ENCODE data around the gene PRLH.

The PRLH gene

DNA sequence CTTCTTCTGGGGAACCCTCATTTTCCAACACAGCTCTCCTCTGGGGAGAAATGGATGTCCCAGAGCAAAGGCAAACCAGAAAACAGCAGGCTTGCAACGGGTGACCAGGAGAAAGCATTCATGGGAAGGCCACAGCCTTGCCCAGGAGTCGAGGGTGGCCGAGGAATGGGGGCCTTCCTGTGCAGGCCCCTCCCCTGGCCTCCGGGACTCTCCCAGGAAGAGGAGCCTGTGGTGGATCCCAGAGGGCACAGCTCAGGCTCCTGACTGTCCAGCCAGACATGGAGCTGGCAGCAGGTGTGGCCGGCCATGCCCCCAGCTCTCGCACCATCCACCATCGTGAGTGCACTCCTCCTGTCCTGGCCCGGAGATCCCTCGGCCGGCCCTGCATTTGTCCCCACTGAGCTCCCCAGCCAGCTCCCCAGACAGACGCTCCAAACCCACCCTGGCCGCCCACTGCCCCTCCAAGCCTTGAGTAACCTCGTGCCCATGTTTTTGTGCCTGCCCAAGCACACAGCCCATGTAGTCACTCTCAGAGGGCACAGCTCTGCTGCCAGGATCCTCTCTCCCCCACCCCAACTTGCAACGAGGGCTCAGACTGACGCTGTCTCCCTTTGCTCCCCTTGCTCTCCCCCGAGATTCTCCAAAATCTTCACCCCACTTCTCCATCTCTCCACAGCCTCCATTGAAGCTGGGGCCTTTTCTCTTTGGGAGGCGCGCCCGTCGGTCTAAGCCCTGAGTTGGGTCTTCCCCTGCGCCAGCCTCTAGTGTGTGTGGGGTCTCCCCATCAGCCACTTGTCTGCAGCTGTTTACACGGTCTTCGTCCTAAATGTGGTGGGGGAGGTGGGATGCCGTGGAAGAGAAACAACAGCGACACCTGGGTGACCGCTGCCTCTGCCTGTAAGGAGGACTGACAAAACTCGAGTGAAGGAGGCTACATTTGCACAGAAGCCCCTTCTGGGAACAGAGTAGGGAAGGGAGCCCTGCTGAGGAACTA, 9.8 kb downstream of the PRLH start:
- DNase-seq (ENCODE audit: insufficient read length) (no peak), FAIRE-seq (no peak)
- TF ChIP-seq POLR2A (IDR thresholded peaks at IDR 0.05; ENCODE audit: low read depth, low read length): no peak
- no peak for TF ChIP-seq TAF1 (IDR thresholded peaks at IDR 0.05; ENCODE audit: borderline replicate concordance, low read depth, low read length)
- TF ChIP-seq POLR2AphosphoS5 (IDR thresholded peaks at IDR 0.05; ENCODE audit: low read depth, low read length): no peak

DNA sequence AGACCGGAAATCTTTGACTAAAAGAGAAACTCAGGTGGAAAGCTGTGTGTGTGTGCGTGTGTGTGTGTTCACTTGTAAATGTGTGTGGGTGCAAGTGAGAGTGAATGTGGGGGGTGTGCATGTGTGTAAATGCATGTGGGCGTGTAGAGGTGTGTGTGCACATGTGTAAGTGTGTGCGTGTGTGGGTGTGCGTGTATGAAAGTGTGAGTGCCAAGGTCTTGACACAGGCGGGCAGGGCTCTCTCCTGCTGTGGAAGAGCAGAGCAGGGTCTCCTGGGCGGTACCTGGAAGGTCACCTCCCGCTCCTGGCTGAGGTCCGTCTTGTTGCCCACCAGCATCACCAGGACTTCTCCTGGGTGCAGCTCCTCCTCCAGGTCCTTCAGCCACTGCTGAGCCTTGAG, 10.6 kb downstream of the PRLH start:
- DNase-seq (ENCODE audit: insufficient read length) (no peak), FAIRE-seq (no peak)
- no peak for TF ChIP-seq TAF1 (IDR thresholded peaks at IDR 0.05; ENCODE audit: borderline replicate concordance, low read depth, low read length)
- no peak for TF ChIP-seq POLR2AphosphoS5 (IDR thresholded peaks at IDR 0.05; ENCODE audit: low read depth, low read length)

DNA sequence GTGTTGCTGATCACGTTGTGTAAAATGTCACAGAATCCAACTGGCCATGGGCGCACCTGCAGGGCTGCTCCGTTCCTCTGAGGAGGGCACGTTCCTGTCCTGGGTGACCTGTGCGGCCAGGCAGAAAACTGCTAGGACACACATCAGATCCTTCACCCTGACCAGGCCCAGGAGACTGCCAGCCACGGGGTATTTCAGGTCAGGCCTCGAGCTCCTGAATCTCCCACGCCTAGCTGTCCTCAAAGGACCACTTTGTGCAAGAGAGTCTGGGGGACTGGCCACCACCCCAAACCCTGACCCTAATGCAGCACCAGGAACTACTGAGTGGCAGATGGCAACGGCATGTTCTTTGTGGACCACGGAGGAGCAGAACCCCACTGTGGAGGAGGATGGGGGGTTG, 11.1 kb downstream of the PRLH start:
- TF ChIP-seq TAF1 (IDR thresholded peaks at IDR 0.05; ENCODE audit: borderline replicate concordance, low read depth, low read length): no peak
- no peak for TF ChIP-seq POLR2AphosphoS5 (IDR thresholded peaks at IDR 0.05; ENCODE audit: low read depth, low read length)
- TF ChIP-seq POLR2A (IDR thresholded peaks at IDR 0.05; ENCODE audit: low read depth, low read length): no peak
- DNase-seq (ENCODE audit: insufficient read length): no peak
- FAIRE-seq: no peak

DNA sequence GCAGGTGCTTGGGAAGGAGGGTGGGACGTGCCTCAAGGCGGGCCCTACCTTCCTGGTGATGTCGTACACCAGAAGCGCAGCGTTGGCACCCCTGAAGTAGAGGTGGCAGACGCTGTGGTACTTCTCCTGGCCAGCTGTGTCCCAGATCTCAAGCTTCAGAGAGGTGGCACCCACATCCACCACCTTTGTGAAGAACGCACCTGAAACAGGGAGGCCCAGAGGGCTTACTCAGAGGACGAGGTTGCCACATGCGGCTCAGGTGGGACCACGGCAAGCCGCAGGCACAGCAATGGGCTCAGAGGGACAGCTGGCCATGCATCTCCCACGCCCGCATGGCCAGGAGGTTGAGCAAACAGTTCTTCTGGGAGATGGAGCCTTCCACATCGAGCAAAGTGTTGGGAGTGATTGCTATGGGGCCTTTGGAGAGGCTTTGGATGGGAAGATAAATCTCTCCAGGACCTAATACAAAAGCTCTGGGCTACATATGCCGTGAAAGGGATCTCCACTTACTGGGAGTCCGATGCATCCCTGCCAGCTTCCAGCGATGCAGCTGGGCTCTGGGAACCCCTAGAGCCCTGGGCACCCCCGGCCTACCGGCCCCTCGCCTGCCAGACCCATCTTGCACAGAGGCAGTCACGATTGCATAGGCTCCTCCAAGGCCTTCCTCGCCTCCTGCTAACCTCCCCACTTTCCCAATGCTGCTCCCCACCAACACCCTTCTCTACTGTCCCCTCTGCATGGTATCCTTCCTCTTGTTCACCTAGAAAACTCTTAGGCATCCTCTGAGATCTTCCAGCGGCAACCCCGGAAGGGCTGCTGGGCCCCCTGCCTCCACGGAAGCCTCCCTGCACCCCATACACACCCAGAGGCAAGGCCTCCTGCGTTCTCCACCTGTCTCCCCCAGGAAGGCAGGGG, 11.8 kb downstream of the PRLH start:
- DNase-seq (ENCODE audit: insufficient read length): no peak
- TF ChIP-seq POLR2AphosphoS5 (IDR thresholded peaks at IDR 0.05; ENCODE audit: low read depth, low read length) (no peak), POLR2A (IDR thresholded peaks at IDR 0.05; ENCODE audit: low read depth, low read length) (no peak), TAF1 (IDR thresholded peaks at IDR 0.05; ENCODE audit: borderline replicate concordance, low read depth, low read length) (no peak)
- no peak for FAIRE-seq

DNA sequence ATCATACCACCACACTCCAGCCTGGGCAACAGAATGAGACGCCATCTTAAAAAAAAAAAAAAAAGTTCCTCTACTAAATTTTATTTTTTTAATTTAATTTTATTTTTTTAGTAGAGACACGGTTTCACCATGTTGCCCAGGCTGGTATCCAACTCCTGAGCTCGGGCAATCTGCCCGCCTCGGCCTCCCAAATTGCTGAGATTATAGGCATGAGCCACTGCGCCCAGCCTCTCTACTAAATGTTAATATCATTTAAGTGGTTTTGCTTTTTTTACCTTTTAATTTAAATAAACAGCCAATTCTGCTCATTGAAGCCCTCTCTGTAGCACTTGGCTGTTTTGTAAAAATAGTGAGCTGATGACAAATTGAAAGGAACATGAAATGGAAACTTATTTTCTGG, 15.0 kb downstream of the PRLH start:
- DNase-seq (ENCODE audit: insufficient read length): no peak

DNA sequence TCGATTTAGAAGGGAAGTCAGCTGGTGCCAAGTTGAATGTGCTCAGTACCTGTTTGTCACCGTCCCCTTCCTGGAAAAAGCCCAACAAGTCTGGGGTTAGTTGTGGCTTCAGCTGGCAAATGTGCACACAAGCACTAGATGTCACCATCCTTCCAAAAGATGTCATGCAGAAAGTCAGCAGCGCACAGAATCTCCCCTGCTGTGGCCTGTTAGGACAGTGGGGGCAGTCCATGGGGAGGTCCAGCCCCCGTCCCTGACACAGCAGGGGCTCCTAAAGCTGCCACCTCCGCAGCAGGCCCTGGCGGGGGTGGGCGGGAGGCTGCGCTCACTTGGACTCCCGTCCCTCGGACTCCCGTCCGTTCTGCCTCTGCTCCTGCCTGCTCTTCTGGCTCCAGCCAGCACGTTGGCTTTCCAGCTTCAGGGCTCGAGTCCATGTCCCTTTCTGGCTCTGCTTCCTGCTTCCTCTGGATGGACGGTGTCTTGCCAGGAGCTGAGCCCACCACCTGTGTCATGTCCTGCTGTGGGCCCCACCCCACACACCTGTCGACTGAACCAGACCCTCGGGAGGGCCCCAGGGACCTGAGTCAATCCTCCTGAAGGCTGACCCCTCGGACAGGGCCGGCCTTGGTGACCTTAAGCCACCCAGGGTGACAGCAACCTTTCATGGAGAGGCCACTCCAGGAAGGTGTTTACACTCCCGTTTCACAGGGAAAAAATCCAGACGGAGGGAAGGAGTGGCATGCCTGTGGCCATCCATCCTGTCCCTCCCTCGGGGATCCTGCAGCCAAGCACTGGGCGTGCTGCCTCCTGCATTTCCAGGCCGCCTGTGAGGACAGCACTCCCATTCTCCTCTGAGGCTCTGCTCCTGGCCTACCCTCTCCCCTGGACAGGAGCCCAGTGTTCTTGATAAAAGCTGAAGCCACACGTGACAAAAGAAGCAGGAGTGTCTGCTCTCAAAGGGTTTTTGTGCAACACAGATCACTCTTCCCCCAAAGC, 15.7 kb downstream of the PRLH start:
- TF ChIP-seq POLR2AphosphoS5 (IDR thresholded peaks at IDR 0.05; ENCODE audit: low read depth, low read length) (no peak), POLR2A (IDR thresholded peaks at IDR 0.05; ENCODE audit: low read depth, low read length) (no peak), TAF1 (IDR thresholded peaks at IDR 0.05; ENCODE audit: borderline replicate concordance, low read depth, low read length) (no peak)
- peak; percentile 44 for FAIRE-seq
- no peak for DNase-seq (ENCODE audit: insufficient read length)

More for the DNA sequence above, 15.0 kb downstream of the PRLH start:
- no peak for FAIRE-seq
- no peak for TF ChIP-seq TAF1 (IDR thresholded peaks at IDR 0.05; ENCODE audit: borderline replicate concordance, low read depth, low read length)
- no peak for TF ChIP-seq POLR2A (IDR thresholded peaks at IDR 0.05; ENCODE audit: low read depth, low read length)
- no peak for TF ChIP-seq POLR2AphosphoS5 (IDR thresholded peaks at IDR 0.05; ENCODE audit: low read depth, low read length)

DNA sequence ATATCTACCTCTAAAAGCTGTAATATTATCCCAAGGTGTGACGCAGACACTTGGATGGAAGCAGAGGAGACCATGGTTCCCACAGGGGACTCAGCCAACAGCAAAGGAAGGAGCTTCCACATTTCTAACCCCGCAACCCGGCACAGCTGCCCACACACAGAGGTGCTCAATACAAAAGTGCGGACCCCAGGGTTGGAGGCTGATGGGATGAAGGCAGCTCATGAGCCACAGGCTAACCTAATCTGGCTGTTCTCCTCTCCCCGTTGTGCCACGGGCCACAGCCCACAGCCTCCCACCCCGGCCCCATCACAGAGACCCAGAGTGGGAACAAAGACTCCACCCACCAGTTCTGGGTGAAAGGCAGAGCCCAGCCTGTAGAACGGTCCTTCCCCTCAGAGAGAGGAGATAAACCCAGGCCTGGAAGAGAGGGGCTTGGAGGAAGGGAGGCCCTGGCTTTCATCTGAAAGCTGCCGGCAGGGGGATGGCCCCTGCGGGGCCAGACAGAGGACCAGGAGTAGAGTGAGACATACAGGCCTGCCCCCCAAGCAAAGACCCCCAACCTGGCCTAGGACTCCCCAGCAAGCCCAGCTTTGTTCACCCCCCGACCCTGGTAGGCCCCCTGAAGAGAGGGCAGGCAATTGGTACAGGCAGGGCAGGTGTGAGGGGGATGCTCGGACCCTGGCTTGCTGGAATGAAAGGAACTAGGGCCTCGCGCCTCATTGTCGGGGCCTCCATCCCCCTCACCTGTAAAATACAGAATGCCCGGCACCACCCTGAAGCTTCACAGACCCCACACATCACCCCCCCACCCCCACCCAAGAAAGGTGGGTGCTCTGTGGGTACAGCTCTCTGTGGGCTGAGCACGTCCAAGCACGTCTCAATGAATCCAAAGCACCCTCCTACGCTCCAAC, 17.3 kb downstream of the PRLH start:
- FAIRE-seq (no peak), DNase-seq (ENCODE audit: insufficient read length) (no peak)
- TF ChIP-seq POLR2AphosphoS5 (IDR thresholded peaks at IDR 0.05; ENCODE audit: low read depth, low read length) (no peak), POLR2A (IDR thresholded peaks at IDR 0.05; ENCODE audit: low read depth, low read length) (no peak), TAF1 (IDR thresholded peaks at IDR 0.05; ENCODE audit: borderline replicate concordance, low read depth, low read length) (no peak)

DNA sequence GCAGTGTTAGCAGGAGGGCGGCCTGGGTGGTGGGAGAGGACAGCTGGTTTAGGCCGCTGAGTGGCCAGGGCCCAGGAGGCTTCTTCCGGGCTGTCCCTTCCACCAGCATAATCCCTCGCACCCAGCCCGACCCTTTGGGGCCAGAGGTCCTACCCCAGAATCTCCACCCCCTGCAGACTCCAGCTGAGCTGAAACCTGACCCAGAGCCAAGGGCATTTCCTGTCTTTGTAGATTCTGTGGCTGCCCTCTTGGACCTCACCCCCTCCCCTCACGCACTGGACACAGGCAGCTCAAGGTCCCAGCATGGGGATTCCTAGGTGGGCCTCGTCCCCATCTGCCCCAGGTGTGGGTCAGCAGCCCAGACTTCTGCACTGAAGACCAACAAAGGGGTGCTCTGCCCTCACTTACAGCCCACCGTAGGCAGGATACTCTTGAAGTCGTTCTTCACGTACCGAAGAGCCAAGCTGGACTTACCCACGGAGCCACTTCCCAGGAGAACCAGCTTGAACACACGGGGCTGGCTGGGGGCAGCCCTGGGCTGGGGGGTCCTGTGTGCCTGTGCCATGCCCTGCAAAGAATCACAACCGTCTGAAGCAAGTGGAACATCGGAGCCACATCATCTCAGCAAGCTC, 19.3 kb downstream of the PRLH start:
- TF ChIP-seq POLR2A (IDR thresholded peaks at IDR 0.05; ENCODE audit: low read depth, low read length) (no peak), POLR2AphosphoS5 (IDR thresholded peaks at IDR 0.05; ENCODE audit: low read depth, low read length) (no peak), TAF1 (IDR thresholded peaks at IDR 0.05; ENCODE audit: borderline replicate concordance, low read depth, low read length) (no peak)
- DNase-seq (ENCODE audit: insufficient read length): no peak
- FAIRE-seq: no peak

DNA sequence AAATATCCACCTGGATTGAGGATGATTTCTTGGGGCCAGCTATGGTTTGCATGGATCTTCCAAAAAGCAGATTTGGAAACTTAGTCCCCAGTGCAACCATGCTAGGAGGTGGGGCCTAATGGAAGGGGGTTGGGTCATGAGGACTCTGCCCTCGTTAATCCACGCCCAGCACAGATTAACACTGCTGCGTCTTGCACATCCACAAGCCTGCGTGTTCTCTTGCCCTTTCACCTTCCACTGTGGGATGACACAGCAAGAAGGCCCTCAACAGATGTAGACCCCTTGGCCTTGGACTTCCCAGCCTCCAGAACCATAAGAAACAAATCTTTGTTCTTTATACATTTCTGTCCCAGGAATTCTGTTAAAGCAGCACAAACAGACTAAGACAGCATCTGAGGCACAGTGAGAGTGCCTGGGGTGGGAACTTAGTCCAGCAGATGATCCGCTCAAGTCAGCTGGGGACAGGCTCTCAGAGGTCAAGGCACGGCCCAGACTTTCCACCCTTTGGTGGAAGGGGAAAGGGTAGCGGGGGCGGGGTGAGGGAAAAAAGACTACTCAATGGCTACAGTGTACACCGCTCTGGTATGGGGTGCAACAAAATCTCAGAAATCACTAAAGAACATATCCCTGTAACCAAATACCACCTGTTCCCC, 21.8 kb downstream of the PRLH start:
- TF ChIP-seq TAF1 (IDR thresholded peaks at IDR 0.05; ENCODE audit: borderline replicate concordance, low read depth, low read length) (no peak), POLR2A (IDR thresholded peaks at IDR 0.05; ENCODE audit: low read depth, low read length) (no peak), POLR2AphosphoS5 (IDR thresholded peaks at IDR 0.05; ENCODE audit: low read depth, low read length) (no peak)

More for the DNA sequence above, 21.8 kb downstream of the PRLH start:
- no peak for DNase-seq (ENCODE audit: insufficient read length)
- FAIRE-seq: no peak

Measured in GM12892 (cell line).